Measurements from ENCODE around the gene CHAC1. TPM values are rescaled to one million over a fixed set of nuclear protein-coding genes. Genes with fewer than 3 reads are reported as not detected.

The CHAC1 gene
- total RNA-seq, 1 donor from 2014 or later, result 77.6 TPM

DNA sequence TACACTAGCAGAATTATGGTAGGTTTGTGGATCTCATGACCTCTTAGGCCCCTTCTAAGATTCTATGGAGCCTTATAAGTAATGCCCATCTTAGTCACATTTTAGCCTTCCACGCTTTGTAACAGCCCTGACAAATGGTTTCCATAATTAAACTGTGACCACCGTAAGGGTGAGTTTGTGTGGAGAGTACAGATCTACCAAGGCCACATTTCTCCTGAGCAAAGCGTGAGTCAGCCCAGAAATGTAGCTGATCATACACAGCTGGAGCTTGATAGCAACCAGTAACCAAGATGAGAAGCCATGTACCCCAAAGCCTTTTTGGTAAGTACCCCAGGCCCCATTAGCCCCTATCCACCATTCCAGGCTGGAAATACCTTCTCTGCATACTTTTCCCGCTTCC is 31.7 kb downstream of the CHAC1 start:
- peaks cover 45% of the 10 kb centered on the region for H3K36me3 Mint-ChIP-seq (ENCODE audit: low read depth)
- peaks cover 60% of the 10 kb centered on the region for H3K4me1 Mint-ChIP-seq (ENCODE audit: low read depth)
- no peak for DNase-seq (ENCODE audit: low spot score)
- H3K4me3 Mint-ChIP-seq (ENCODE audit: unreplicated experiment), result no peak overlapping the region
- no peaks in the 10 kb centered on the region for H3K9me3 Mint-ChIP-seq (ENCODE audit: low read depth)
- peak overlapping the region; percentile 83 for H3K27ac Mint-ChIP-seq (ENCODE audit: unreplicated experiment)
- H3K27me3 Mint-ChIP-seq (ENCODE audit: low read depth), result no peaks in the 10 kb centered on the region
- TF ChIP-seq, protein P1, sequence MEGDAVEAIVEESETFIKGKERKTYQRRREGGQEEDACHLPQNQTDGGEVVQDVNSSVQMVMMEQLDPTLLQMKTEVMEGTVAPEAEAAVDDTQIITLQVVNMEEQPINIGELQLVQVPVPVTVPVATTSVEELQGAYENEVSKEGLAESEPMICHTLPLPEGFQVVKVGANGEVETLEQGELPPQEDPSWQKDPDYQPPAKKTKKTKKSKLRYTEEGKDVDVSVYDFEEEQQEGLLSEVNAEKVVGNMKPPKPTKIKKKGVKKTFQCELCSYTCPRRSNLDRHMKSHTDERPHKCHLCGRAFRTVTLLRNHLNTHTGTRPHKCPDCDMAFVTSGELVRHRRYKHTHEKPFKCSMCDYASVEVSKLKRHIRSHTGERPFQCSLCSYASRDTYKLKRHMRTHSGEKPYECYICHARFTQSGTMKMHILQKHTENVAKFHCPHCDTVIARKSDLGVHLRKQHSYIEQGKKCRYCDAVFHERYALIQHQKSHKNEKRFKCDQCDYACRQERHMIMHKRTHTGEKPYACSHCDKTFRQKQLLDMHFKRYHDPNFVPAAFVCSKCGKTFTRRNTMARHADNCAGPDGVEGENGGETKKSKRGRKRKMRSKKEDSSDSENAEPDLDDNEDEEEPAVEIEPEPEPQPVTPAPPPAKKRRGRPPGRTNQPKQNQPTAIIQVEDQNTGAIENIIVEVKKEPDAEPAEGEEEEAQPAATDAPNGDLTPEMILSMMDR (IDR thresholded peaks at IDR 0.05), result no peak

DNA sequence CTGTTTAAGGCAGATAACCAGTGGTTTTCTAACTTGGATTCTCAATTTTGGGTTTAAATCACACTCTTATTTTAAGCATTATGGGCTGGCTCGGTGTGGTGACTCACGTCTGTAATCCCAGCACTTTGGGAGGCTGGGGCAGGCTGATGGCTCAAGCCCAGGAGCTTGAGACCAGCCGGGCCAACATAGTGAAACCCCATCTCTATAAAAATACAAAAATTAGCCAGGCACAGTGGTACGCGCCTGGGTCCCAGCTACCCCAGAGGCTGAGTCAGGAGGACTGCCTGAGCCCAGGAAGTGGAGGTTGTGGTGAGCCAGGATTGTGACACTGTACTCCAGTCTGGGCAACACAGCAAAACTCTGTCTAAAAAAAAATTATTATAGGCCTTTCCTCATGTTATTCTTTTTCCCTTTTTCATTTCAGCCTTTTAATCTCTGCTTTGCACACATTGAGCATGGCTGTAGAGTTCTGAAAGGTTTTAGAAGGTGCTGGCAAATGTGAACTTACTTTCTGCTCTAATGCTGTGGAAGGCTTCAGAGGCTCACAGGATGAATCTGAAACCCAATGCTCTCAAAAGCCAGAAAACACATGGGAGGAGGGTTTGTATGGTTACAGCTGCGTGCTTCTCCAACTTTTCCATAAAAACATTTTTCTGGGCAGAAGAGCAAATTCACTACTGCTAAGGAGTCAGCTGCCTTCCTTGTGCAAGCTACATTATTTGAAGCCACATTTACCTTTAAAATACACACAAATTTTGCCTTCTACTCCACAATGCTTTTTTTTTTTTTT is 32.5 kb downstream of the CHAC1 start:
- no peak overlapping the region for H3K4me3 Mint-ChIP-seq (ENCODE audit: unreplicated experiment)
- DNase-seq (ENCODE audit: low spot score), result no peak
- H3K4me1 Mint-ChIP-seq (ENCODE audit: low read depth), result peaks cover 67% of the 10 kb centered on the region

DNA sequence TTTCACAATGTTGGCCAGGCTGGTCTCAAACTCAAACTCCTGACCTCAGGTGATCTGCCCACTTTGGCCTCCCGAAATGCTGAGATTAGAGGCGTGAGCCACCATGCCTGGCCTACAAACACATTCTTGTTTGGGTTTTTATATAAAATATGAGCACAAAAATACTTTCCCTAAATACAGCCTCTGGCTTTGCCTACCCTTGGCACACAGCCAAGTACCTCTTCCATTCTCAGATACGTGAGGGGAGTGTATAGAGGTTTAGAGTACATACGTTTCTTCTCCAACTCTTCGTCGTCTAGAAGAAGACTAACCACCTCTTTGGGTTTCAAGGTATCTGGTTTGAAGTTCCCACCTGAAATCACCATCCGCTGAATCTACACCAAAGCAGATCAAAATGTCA is 33.5 kb downstream of the CHAC1 start:
- TF ChIP-seq, protein P1 (IDR thresholded peaks at IDR 0.05), result no peak
- Mint-ChIP-seq H3K27me3 (ENCODE audit: low read depth) (no peaks in the 10 kb centered on the region), H3K4me3 (ENCODE audit: unreplicated experiment) (no peak overlapping the region), H3K9me3 (ENCODE audit: low read depth) (no peaks in the 10 kb centered on the region), H3K27ac (ENCODE audit: unreplicated experiment) (no peak overlapping the region), H3K36me3 (ENCODE audit: low read depth) (peaks cover 35% of the 10 kb centered on the region), H3K4me1 (ENCODE audit: low read depth) (peaks cover 67% of the 10 kb centered on the region)
- DNase-seq (ENCODE audit: low spot score), result no peak

More for the DNA sequence above, 32.5 kb downstream of the CHAC1 start:
- peaks cover 39% of the 10 kb centered on the region for H3K36me3 Mint-ChIP-seq (ENCODE audit: low read depth)
- TF ChIP-seq, protein P1 (IDR thresholded peaks at IDR 0.05), result no peak
- H3K27ac Mint-ChIP-seq (ENCODE audit: unreplicated experiment), result peak overlapping the region; percentile 83
- H3K27me3 Mint-ChIP-seq (ENCODE audit: low read depth), result no peaks in the 10 kb centered on the region
- no peaks in the 10 kb centered on the region for H3K9me3 Mint-ChIP-seq (ENCODE audit: low read depth)

DNA sequence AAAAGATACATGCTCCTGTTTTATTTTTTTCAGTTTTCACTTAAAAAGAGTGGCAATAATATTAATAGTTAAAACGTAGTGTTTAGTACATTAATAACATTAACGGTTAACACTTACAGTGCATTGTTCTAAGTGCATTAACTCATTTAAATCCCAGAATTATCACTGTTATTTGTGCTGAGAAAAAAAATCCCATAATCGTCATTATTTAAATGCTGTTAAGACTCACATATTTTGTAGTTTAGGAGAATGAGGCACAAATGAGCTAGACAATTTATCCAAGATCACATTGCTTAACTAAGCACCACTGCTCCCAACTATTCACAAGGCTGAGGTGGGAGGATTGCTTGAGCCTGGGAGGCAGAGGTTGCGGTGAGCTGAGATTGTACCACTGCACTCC is 34.9 kb downstream of the CHAC1 start:
- peaks cover 24% of the 10 kb centered on the region for H3K36me3 Mint-ChIP-seq (ENCODE audit: low read depth)
- peaks cover 67% of the 10 kb centered on the region for H3K4me1 Mint-ChIP-seq (ENCODE audit: low read depth)

DNA sequence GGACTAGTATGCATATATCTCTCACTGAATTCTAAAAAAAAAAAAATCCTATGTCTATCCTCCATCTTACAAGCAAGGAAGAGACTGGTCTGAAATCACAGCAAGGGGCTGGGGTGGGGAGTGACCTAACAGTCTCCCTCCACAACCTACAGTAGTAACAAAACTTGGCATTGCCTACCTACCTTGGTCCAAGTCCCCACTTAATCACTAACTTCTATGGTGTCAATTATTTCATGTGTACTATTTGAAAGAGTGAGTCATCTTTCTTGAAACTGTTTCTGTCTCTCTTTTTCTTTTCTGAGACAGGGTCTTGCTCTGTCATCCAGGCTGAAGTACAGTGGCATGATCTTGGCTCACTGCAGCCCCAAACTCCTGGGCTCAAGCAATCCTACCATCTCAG is 36.8 kb downstream of the CHAC1 start:
- peaks cover 24% of the 10 kb centered on the region for H3K36me3 Mint-ChIP-seq (ENCODE audit: low read depth)
- no peak for DNase-seq (ENCODE audit: low spot score)

More for the DNA sequence above, 34.9 kb downstream of the CHAC1 start:
- no peak overlapping the region for H3K27ac Mint-ChIP-seq (ENCODE audit: unreplicated experiment)
- TF ChIP-seq, protein P1 (IDR thresholded peaks at IDR 0.05), result no peak
- no peaks in the 10 kb centered on the region for H3K27me3 Mint-ChIP-seq (ENCODE audit: low read depth)
- DNase-seq (ENCODE audit: low spot score), result no peak
- H3K4me3 Mint-ChIP-seq (ENCODE audit: unreplicated experiment), result no peak overlapping the region
- no peaks in the 10 kb centered on the region for H3K9me3 Mint-ChIP-seq (ENCODE audit: low read depth)

More for the DNA sequence above, 36.8 kb downstream of the CHAC1 start:
- H3K9me3 Mint-ChIP-seq (ENCODE audit: low read depth), result no peaks in the 10 kb centered on the region
- TF ChIP-seq, protein P1 (IDR thresholded peaks at IDR 0.05), result no peak
- H3K27ac Mint-ChIP-seq (ENCODE audit: unreplicated experiment), result peak overlapping the region; percentile 19
- no peaks in the 10 kb centered on the region for H3K27me3 Mint-ChIP-seq (ENCODE audit: low read depth)
- no peak overlapping the region for H3K4me3 Mint-ChIP-seq (ENCODE audit: unreplicated experiment)
- H3K4me1 Mint-ChIP-seq (ENCODE audit: low read depth), result peaks cover 48% of the 10 kb centered on the region
